Thyroid gland (tissue), 4 donors: ENCODE results near the gene FAM222A.

Source experiments
- CTCF ChIP-seq, 6 experiments: fragments of 200-600 bp in 3 of 6; fragments of 450-650 bp in 3 of 6; sonication (generic) in 3 of 6; IDR thresholded peaks; one replicate each; pipeline ENCODE4 v1.5.1; 2016 to 2019; ENCODE audit warnings: antibody characterized with exemption in 6 of 6, mild to moderate bottlenecking in 2 of 6, inconsistent platforms in 1 of 6, moderate library complexity in 1 of 6
- POLR2A ChIP-seq, 2 donors: fragments of 450-650 bp; IDR thresholded peaks; one replicate each; pipeline ENCODE4 v1.6.1; 2017; ENCODE audit warnings: antibody characterized with exemption in 2 of 2, mild to moderate bottlenecking in 2 of 2, moderate library complexity in 1 of 2

DNA sequence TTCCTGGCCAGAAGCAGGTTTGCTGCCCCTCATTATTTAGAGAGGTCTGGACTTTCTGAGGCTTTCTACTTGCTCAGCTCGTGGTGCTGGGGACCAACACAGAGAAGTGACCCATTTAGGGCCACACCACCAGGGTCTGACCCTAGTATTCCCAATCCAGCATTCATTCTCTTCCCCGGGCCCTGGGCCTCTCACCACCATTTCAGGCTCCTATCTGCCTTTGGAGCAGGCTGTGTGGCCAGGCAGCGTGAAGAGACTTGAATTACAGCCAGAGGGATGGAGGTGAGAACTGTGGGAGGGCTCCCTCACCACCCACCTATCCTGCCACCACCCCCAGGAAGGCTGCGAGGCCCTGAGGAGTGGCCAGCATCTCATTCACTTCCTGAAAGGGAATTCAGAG, 24.6 kb downstream of the FAM222A start:
- TF ChIP-seq CTCF (IDR thresholded peaks at IDR 0.05) (no peak), POLR2A (IDR thresholded peaks at IDR 0.05) (no peak)
